Measurements from ENCODE around the gene FASLG.

The FASLG gene

GRCh38 chr1:172647110-172647564 is 11.8 kb upstream of the FASLG start:
- no peak for DNase-seq

DNA sequence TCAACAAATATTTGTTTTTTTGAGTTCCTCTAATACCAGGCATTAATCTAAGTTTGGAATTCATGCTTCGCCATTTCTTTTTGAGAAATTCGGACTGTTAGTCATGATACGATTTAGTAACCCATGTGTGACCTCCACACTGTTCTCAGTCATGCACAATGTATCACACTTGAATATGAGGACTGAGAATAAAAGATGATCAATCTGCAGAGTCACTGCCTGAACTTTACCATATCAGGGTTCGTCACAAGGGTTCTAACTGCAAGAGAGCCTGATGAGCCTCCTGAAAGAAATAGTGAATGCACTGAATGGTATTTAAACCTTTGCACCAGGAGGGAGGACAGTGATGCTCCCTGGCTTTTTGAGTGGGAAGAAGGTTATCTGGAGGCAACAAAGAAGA is 10.9 kb upstream of the FASLG start:
- DNase-seq, result no peak

GRCh38 chr1:172650474-172651193 is 8.3 kb upstream of the FASLG start:
- no peak for DNase-seq

GRCh38 chr1:172653015-172653709 is 5.7 kb upstream of the FASLG start:
- DNase-seq, result no peak

- DNase-seq, result no peak
Observed at GRCh38 chr1:172654535-172654934, 4.4 kb upstream of the FASLG start.

- no peak for DNase-seq
Observed at GRCh38 chr1:172656576-172656975, 2.3 kb upstream of the FASLG start.

DNA sequence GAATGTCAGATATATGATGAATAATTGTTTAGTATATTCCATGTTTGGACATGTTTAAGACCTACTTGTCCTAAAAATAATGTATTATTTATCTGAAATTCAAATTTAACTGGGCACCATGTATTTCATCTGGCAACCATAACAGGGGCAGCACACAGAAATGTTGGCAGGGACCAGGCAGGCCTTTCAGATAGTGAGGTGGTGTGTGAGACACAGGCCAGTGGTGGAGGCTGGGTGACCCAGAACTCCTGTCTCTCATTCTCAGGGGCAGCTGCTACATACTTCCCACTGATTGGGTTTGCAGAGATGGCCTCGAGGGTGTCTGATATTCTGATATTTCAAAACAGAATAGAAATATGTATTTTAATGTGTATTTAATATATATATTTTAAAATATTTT is 1.3 kb upstream of the FASLG start:
- DNase-seq, result no peak

- no peak for DNase-seq
Observed at GRCh38 chr1:172661107-172661506, 2.2 kb downstream of the FASLG start.

- no peak for DNase-seq
Observed at GRCh38 chr1:172662464-172663109, 3.7 kb downstream of the FASLG start.

DNA sequence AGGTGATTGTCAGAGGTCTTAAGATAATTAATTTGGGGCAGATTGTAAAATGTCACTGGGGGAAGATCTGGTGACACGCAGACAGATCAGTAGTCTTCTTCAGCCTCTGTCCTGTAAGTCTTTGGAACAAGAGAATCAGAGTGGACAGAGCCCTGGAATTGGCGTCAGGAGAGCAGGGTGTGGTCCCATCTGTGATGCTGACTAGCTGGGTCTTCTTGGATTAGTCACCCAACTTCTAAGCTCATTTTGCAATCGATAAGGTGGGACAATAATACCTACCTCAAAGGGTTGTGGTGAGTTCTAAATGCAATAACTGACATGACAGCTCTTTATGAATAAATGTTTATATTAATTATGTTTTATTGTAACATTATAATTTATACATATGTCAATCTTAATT is 4.8 kb downstream of the FASLG start:
- no peak for DNase-seq

DNA sequence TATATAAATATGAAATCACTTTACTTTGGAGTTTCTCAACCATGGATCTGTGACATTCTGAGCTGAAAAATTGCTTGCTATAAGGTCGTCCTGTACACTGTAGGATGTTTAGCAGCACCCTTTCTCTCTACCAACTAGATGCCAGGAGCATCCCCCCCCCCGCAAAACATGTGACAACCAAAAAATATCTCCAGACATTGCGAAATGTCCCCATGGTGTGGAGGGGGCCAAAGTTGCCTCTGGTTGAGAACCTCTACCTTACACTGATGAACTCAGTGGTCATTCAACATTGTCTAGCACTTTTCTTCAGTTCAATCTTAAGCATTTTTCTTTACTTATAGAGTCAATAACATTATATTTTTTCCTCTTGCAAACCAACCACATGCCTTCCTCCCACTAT is 9.2 kb downstream of the FASLG start:
- DNase-seq, result no peak

DNA sequence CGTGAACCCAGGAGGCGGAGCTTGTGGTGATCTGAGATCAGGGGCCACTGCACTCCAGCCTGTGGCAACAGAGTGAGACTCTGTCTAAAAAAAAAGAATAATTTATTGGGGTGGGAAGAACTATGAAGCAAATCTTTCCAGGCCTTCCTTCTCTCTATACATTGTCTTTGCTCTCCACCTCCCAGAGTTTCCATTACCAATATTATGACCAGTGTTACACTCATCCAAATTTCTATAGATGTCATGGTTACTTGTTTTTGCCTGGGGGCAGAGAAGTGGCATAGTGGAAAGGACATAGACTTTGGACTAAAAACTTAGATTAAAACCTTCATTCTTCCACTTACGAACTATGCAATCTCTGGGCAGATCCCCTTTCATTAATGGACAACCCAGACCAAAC is 10.1 kb downstream of the FASLG start:
- no peak for DNase-seq

DNA sequence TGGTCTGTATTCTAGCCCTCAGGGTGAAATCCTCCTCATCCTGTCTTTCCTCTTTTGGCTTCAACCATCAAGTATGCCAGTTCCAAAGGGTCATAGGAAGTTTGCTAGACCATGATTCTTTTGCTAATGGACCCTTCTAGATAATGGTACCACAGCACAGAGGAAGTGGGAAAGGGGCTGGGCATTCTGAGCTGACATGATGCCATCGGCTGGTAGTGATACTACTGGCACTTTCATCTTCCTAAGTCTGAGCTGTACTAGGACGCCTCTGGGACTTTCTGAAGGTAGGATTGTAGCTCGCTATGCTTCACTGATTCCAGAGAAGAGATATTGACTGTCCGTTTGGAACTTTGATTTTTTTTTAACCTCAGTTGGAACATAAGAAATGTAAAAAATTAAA is 11.4 kb downstream of the FASLG start:
- no peak for DNase-seq

DNA sequence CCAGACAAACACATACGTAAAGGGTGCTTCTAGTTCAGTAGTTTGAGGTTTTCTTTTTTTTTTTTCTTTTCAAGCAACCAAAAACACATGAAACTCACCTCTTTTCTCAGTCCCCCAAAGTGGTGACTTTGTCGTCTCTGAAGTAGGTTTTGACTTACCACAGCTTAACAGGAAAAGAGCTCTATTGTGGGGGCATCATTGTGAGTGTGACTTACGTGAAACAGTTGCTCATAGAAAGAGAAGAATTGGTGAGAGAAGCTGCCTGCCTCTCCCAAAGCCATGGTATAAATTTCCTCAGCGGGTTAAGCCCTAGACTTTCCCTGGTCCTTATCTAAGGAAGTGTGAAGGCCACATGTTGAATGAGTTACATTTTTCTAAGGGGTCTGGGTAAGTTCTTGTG is 11.9 kb downstream of the FASLG start:
- no peak for DNase-seq

DNA sequence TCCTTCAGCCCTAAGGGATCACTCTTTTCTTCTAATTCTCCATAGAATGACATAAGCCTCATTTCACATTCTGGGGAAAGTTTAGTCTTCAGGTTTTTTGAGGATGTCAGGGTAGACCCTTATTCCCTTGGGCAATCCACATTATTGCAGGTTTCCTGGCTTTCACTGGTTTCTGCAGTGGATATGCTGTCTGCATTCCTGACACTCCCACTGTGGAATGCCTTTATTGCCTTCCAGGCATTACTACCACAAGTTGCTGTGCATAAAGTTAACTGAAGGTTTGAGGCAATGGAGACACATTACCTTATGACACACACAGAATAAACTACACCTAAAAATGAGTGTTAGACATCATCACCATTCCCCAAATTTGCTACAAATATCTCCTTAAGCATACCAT is 12.7 kb downstream of the FASLG start:
- no peak for DNase-seq

GRCh38 chr1:172672720-172673119 is 13.8 kb downstream of the FASLG start:
- no peak for DNase-seq

DNA sequence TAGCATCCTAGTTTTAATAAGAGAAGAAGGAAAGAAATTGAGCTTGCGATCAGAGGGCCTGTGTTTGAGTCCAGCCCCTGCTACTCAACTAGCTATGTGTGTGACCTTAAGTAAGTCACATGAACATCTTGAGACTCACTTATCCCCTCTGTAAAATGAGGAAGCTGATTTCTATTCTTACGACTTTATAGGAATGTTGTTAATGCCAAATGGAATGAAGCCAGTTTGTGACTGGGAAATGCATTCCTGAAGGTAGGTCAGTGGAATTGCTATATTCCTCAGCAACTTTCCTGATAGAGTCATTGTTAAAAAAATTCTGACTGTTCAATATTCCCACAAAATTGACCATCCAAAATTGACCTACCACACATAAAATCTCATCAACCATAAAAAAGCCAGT is 14.9 kb downstream of the FASLG start:
- no peak for DNase-seq

- DNase-seq, result no peak
Observed at GRCh38 chr1:172674831-172675613, 16.1 kb downstream of the FASLG start.

GRCh38 chr1:172679000-172679772 is 20.3 kb downstream of the FASLG start:
- DNase-seq, result no peak

- DNase-seq, result no peak
Observed at GRCh38 chr1:172680244-172680643, 21.3 kb downstream of the FASLG start.

DNA sequence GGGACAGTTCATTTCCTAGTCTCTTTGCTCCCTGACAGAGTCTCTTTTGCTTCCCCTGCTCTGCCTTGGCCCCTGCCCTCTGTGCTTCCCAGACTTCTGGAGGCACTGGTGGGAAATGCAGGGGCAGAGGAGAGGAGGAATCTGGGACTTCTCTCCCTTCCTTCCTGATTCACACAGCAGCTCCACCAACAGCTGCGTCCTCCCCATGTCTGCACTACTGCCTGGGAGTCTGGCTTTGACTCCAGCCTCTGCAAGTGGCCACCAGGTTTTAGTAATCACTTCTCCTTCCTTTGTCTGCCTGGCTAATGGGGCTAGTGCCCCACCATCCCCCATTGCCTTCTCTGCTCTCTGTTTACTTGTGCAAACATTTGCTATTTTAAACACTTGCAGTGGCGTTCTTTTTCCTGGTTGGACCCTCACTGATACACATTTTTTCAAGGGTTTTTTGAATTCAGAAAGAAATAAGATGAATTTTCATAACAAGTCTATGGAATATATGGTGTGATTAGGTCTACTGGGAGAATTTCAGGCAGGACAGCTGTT is 21.9 kb downstream of the FASLG start:
- no peak for DNase-seq

DNA sequence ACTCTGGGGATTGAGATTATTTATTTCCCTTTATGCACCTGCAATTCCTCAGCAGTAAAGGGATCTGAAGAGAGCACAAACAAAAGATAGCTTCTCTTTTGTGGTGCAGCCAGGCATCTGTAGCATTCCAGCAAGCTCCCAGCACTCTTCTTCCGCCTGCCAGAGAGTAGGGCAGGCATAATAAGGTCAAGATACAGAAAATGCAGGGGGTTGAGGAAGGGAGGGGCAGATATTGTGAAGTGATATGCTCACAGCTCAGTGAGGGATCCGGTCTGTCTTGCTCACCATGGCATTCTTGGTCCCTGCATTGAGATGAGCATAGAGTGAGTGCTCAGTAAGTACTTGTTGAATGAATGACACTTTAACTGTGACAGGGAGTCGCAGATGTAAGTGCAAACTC is 23.9 kb downstream of the FASLG start:
- no peak for DNase-seq
